WTC11 (cell line): ENCODE data around the gene MKS1. TPM values are rescaled to one million over a fixed set of nuclear protein-coding genes. Genes with fewer than 3 reads are reported as not detected.
A peak's percentile ranks its signal among the peaks of the same experiment; 100 is the strongest.

ENCODE experiments used
- ATAC-seq: fragments of 200-7000 bp; cut with Tn5 transposase; 2 replicates; pipeline ENCODE4 v1.10.0; 2021; ENCODE audit warnings: mild to moderate bottlenecking, moderate library complexity
- CTCF ChIA-PET: fragments of 300-600 bp; sonication (Branson Sonifier 250); formaldehyde crosslinking; loops from one replicate; lab custom pipeline; 2021; ENCODE audit warnings: antibody characterized with exemption; lab: Charles Lee
- POLR2A ChIA-PET: fragments of 350-600 bp; sonication (Branson Sonifier 250); formaldehyde crosslinking; loops from one replicate; lab custom pipeline; 2021; ENCODE audit warnings: antibody characterized with exemption; lab: Charles Lee
- DNase-seq: peaks from one replicate; pipeline ENCODE4 v3.0.0; 2021; ENCODE audit warnings: low spot score
- H3K27ac Mint-ChIP-seq: 2 replicates; pipeline ENCODE4 v1.8.0; 2021; ENCODE audit warnings: mixed read lengths
- H3K27me3 Mint-ChIP-seq: 2 replicates; pipeline ENCODE4 v1.8.0; 2021; ENCODE audit warnings: low read depth, mild to moderate bottlenecking, moderate library complexity, mixed read lengths
- H3K36me3 Mint-ChIP-seq: 2 replicates; pipeline ENCODE4 v1.8.0; 2021; ENCODE audit warnings: mixed read lengths
- H3K4me1 Mint-ChIP-seq: 2 replicates; pipeline ENCODE4 v1.8.0; 2022; ENCODE audit warnings: mixed read lengths
- H3K4me3 Mint-ChIP-seq: 2 replicates; pipeline ENCODE4 v1.8.0; 2021; ENCODE audit warnings: mild to moderate bottlenecking, moderate library complexity, mixed read lengths
- H3K9me3 Mint-ChIP-seq: 2 replicates; pipeline ENCODE4 v1.8.0; 2021; ENCODE audit warnings: mixed read lengths
- CBFB ChIP-seq: sonication (generic); formaldehyde crosslinking; IDR thresholded peaks from 2 replicates; pipeline ENCODE4 v1.8.1; 2022; ENCODE audit warnings: mild to moderate bottlenecking, low read depth, missing genetic modification reagents
- JUN ChIP-seq: sonication (generic); formaldehyde crosslinking; IDR thresholded peaks from 2 replicates; pipeline ENCODE4 v1.8.0; 2023; ENCODE audit warnings: mild to moderate bottlenecking, missing genetic modification reagents
- PRRX2 ChIP-seq: fragments of 250-450 bp; sonication (Bioruptor Pico); IDR thresholded peaks from 2 replicates; pipeline ENCODE4 v1.8.0; 2021; ENCODE audit warnings: mild to moderate bottlenecking
- RELA ChIP-seq: sonication (generic); formaldehyde crosslinking; IDR thresholded peaks from 2 replicates; pipeline ENCODE4 v1.8.1; 2022; ENCODE audit warnings: missing genetic modification reagents, mild to moderate bottlenecking, borderline replicate concordance
- TEAD1 ChIP-seq: sonication (generic); formaldehyde crosslinking; IDR thresholded peaks from 2 replicates; pipeline ENCODE4 v1.8.0; 2022; ENCODE audit warnings: mild to moderate bottlenecking, missing genetic modification reagents
- ZBTB21 ChIP-seq: sonication (generic); formaldehyde crosslinking; IDR thresholded peaks from 2 replicates; pipeline ENCODE4 v1.8.1; 2023; ENCODE audit warnings: mild to moderate bottlenecking, missing genetic modification reagents, borderline replicate concordance
- ZNF121 ChIP-seq: sonication (generic); formaldehyde crosslinking; IDR thresholded peaks from 2 replicates; pipeline ENCODE4 v1.8.0; 2023; ENCODE audit warnings: missing genetic modification reagents
- ZNF317 ChIP-seq: sonication (generic); formaldehyde crosslinking; IDR thresholded peaks from 2 replicates; pipeline ENCODE4 v1.8.1; 2023; ENCODE audit warnings: low read depth, mild to moderate bottlenecking, moderate library complexity, missing genetic modification reagents, borderline replicate concordance
- ZNF671 ChIP-seq: fragments of 250-450 bp; sonication (Bioruptor Pico); IDR thresholded peaks from 2 replicates; pipeline ENCODE4 v1.8.0; 2021; ENCODE audit warnings: mild to moderate bottlenecking
- total RNA-seq: library from RNA; stranded (reverse); gene quantifications from 3 replicates; pipeline ENCODE4 v1.2.3, GENCODE V29; 2021
- TF ChIP-seq, protein P1 (sequence below): fragments of 250-450 bp; sonication (Bioruptor Pico); IDR thresholded peaks from 2 replicates; pipeline ENCODE4 v1.9.0; 2021; ENCODE audit warnings: mild to moderate bottlenecking, borderline replicate concordance
- TF ChIP-seq, protein P2 (sequence below): fragments of 250-450 bp; sonication (Bioruptor Pico); conservative IDR thresholded peaks from 2 replicates; pipeline ENCODE4 v1.9.0; 2021; ENCODE audit warnings: mild to moderate bottlenecking
- TF ChIP-seq, protein P3 (sequence below): fragments of 200-600 bp; IDR thresholded peaks from 2 replicates; pipeline ENCODE4 v1.8.0; 2022; ENCODE audit warnings: antibody characterized with exemption
- TF ChIP-seq, protein P4 (sequence below): sonication (generic); formaldehyde crosslinking; IDR thresholded peaks from 2 replicates; pipeline ENCODE4 v1.8.0; 2022; ENCODE audit warnings: mild to moderate bottlenecking, missing genetic modification reagents
- TF ChIP-seq, protein P5 (sequence below): sonication (generic); formaldehyde crosslinking; IDR thresholded peaks from 2 replicates; pipeline ENCODE4 v1.8.0; 2023; ENCODE audit warnings: missing genetic modification reagents
- TF ChIP-seq, protein P6 (sequence below): sonication (generic); formaldehyde crosslinking; IDR thresholded peaks from 2 replicates; pipeline ENCODE4 v1.8.0; 2022; ENCODE audit warnings: mild to moderate bottlenecking, missing genetic modification reagents
- TF ChIP-seq, protein P7 (sequence below): sonication (generic); formaldehyde crosslinking; IDR thresholded peaks from 2 replicates; pipeline ENCODE4 v1.8.1; 2023; ENCODE audit warnings: mild to moderate bottlenecking, missing genetic modification reagents, moderate library complexity

Gene MKS1
- total RNA-seq, 1 experiment from 2014 or later, result 24.2 TPM

DNA sequence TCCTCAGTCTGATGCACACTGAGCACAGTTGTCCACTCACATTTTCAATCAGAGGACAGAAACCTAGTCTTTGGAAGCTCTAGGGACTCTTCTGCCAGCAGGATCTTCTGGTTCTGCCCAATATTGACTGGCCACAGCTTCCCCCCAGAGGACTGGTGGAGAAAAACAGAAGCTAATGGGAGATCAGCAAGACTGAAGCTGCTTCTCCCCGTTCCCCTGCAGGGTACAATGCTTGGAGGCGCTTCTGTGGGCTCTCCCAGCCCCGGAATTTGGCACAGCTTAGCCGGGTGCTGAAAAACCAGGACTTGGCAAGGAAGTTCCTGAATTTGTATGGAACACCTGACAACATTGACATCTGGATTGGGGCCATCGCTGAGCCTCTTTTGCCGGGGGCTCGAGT, 16.2 kb downstream of the MKS1 start (continued):
- TF ChIP-seq, protein P1, sequence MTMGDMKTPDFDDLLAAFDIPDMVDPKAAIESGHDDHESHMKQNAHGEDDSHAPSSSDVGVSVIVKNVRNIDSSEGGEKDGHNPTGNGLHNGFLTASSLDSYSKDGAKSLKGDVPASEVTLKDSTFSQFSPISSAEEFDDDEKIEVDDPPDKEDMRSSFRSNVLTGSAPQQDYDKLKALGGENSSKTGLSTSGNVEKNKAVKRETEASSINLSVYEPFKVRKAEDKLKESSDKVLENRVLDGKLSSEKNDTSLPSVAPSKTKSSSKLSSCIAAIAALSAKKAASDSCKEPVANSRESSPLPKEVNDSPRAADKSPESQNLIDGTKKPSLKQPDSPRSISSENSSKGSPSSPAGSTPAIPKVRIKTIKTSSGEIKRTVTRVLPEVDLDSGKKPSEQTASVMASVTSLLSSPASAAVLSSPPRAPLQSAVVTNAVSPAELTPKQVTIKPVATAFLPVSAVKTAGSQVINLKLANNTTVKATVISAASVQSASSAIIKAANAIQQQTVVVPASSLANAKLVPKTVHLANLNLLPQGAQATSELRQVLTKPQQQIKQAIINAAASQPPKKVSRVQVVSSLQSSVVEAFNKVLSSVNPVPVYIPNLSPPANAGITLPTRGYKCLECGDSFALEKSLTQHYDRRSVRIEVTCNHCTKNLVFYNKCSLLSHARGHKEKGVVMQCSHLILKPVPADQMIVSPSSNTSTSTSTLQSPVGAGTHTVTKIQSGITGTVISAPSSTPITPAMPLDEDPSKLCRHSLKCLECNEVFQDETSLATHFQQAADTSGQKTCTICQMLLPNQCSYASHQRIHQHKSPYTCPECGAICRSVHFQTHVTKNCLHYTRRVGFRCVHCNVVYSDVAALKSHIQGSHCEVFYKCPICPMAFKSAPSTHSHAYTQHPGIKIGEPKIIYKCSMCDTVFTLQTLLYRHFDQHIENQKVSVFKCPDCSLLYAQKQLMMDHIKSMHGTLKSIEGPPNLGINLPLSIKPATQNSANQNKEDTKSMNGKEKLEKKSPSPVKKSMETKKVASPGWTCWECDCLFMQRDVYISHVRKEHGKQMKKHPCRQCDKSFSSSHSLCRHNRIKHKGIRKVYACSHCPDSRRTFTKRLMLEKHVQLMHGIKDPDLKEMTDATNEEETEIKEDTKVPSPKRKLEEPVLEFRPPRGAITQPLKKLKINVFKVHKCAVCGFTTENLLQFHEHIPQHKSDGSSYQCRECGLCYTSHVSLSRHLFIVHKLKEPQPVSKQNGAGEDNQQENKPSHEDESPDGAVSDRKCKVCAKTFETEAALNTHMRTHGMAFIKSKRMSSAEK, result no peak
- no peak for TF ChIP-seq TEAD1 (CRISPR knock-in tag)
- no peak for TF ChIP-seq ZBTB21 (CRISPR knock-in tag)
- TF ChIP-seq JUN (CRISPR knock-in tag), result no peak
- TF ChIP-seq CBFB, result no peak
- no peak for TF ChIP-seq ZNF317 (CRISPR knock-in tag)
- TF ChIP-seq, protein P2, sequence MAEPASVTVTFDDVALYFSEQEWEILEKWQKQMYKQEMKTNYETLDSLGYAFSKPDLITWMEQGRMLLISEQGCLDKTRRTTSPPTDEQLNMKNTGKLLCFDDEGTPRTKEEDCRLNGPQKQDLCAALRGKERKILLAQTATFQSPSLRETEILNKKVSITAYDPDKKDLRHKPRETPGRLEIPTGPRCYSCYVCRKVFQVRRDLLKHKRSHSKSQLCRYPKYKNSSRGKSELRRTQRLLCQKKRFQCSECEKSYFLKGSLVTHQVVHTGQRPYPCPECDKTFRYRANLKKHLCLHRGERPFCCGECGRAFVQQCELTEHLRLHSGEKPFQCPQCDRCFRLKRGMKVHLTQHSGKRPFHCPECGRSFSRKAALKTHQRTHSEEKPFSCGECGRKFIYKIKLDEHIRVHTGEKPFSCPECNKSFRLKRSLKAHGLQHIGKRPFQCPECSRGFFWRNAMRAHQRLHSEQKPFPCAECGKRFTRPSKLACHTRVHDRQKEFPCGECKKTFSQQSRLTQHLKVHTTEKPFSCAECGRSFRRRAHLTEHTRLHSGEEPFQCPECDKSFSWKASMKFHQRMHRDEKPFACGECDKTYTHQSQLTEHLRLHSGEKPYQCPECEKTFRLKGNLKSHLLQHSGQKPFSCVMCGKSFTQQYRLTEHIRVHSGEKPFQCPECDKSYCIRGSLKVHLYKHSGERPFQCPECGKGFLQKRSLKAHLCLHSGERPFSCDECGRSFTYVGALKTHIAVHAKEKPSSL (CRISPR knock-in tag), result no peak

DNA sequence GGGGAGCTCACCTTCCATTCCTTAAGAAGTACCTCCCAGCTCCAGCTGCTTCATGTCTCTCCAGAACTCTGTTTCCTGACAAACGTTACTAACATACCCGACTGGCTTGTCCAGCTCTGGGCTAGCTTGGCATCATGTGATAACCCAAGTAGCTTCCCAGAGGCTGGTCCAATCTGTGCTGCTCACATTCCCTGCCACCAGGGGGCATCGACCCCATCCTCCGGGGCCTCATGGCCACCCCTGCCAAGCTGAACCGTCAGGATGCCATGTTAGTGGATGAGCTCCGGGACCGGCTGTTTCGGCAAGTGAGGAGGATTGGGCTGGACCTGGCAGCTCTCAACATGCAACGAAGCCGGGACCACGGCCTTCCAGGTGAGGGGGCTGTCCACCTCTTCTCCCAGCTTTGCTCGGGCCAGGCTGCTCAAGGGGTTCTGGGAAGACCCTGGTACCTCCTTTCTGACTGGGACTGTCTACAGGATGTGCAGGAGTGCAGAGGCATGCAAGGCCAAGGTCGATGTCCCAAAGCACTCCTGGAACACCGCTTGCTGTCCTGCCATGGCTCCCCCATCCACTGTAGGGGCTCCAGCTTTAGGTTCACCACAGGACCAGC, 18.9 kb downstream of the MKS1 start:
- POLR2A ChIA-PET, result no interaction called here

More for the DNA sequence above, 18.9 kb downstream of the MKS1 start:
- DNase-seq (peak; percentile 83), ATAC-seq (peak; percentile 96)
- Mint-ChIP-seq H3K4me1 (no peaks in the 10 kb centered on the region), H3K36me3 (no peaks in the 10 kb centered on the region), H3K27me3 (peaks cover 11% of the 10 kb centered on the region), H3K4me3 (no peak overlapping the region), H3K27ac (no peak overlapping the region), H3K9me3 (no peaks in the 10 kb centered on the region)
- TF ChIP-seq, protein P3, sequence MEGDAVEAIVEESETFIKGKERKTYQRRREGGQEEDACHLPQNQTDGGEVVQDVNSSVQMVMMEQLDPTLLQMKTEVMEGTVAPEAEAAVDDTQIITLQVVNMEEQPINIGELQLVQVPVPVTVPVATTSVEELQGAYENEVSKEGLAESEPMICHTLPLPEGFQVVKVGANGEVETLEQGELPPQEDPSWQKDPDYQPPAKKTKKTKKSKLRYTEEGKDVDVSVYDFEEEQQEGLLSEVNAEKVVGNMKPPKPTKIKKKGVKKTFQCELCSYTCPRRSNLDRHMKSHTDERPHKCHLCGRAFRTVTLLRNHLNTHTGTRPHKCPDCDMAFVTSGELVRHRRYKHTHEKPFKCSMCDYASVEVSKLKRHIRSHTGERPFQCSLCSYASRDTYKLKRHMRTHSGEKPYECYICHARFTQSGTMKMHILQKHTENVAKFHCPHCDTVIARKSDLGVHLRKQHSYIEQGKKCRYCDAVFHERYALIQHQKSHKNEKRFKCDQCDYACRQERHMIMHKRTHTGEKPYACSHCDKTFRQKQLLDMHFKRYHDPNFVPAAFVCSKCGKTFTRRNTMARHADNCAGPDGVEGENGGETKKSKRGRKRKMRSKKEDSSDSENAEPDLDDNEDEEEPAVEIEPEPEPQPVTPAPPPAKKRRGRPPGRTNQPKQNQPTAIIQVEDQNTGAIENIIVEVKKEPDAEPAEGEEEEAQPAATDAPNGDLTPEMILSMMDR, result peak; percentile 61; the same call in 1 of the 2 replicates
- peak; percentile 88 for TF ChIP-seq ZNF121 (CRISPR knock-in tag)
- TF ChIP-seq, protein P4, sequence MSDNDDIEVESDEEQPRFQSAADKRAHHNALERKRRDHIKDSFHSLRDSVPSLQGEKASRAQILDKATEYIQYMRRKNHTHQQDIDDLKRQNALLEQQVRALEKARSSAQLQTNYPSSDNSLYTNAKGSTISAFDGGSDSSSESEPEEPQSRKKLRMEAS (CRISPR knock-in tag), result peak; percentile 87
- TF ChIP-seq PRRX2, result no peak
- no peak for TF ChIP-seq ZNF671 (CRISPR knock-in tag)
- TF ChIP-seq, protein P5, sequence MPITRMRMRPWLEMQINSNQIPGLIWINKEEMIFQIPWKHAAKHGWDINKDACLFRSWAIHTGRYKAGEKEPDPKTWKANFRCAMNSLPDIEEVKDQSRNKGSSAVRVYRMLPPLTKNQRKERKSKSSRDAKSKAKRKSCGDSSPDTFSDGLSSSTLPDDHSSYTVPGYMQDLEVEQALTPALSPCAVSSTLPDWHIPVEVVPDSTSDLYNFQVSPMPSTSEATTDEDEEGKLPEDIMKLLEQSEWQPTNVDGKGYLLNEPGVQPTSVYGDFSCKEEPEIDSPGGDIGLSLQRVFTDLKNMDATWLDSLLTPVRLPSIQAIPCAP (CRISPR knock-in tag), result no peak
- no peak for TF ChIP-seq RELA (CRISPR knock-in tag)
- TF ChIP-seq, protein P6, sequence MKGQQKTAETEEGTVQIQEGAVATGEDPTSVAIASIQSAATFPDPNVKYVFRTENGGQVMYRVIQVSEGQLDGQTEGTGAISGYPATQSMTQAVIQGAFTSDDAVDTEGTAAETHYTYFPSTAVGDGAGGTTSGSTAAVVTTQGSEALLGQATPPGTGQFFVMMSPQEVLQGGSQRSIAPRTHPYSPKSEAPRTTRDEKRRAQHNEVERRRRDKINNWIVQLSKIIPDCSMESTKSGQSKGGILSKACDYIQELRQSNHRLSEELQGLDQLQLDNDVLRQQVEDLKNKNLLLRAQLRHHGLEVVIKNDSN, result peak; percentile 63
- TF ChIP-seq, protein P7, sequence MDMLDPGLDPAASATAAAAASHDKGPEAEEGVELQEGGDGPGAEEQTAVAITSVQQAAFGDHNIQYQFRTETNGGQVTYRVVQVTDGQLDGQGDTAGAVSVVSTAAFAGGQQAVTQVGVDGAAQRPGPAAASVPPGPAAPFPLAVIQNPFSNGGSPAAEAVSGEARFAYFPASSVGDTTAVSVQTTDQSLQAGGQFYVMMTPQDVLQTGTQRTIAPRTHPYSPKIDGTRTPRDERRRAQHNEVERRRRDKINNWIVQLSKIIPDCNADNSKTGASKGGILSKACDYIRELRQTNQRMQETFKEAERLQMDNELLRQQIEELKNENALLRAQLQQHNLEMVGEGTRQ (CRISPR knock-in tag), result peak; percentile 74
- CTCF ChIA-PET, result interaction anchor here (0.5 to 3.7 kb wide), 57 partner anchors 8 to 326 kb away, joined by 3 to 31 read pairs (median 5); partner anchors contain the start of genes HSF5, LPO, MKS1 and MTMR4
